Posterior vena cava (tissue), 2 donors: ENCODE data around the gene TUBB4B. TPM values are rescaled to one million over a fixed set of nuclear protein-coding genes. Genes with fewer than 3 reads are reported as not detected.
"Not testable (repeated sequence)": the region's sequence is repeated elsewhere in the genome, so short reads cannot be mapped to it uniquely, and the experiment has no call there.

Experiments used
- DNase-seq: peaks from one replicate; pipeline ENCODE4 v3.0.0-alpha.2; 2020; ENCODE audit warnings: low spot score
- intact Hi-C, 2 donors: fragments of 100-400 bp; cut with DNase I; formaldehyde crosslinking; loops; one replicate each; pipeline versions ENCODE4 v1.14.1 to v1.14.2; 2022 to 2023
- total RNA-seq, 2 donors: library from RNA; stranded (reverse); fragmentation: NEBNext Ultra II Directional; extraction: Animal tissue kit (Norgen Biotek cat#: 25700); gene quantifications; one replicate each; pipeline ENCODE4 v1.2.1, GENCODE V29; 2021
- donor health status: DM: yes; HTN: yes; CAD: no.
- donor health status: DM: yes; HTN: yes; CAD: no.

Gene TUBB4B
- total RNA-seq, 2 donors from 2014 or later: 178 to 185 TPM

- DNase-seq: no peak
- intact Hi-C loops: no loop called here
These were observed 3.7 kb downstream of the TUBB4B start for GRCh38 chr9:137244486-137245449.

DNA sequence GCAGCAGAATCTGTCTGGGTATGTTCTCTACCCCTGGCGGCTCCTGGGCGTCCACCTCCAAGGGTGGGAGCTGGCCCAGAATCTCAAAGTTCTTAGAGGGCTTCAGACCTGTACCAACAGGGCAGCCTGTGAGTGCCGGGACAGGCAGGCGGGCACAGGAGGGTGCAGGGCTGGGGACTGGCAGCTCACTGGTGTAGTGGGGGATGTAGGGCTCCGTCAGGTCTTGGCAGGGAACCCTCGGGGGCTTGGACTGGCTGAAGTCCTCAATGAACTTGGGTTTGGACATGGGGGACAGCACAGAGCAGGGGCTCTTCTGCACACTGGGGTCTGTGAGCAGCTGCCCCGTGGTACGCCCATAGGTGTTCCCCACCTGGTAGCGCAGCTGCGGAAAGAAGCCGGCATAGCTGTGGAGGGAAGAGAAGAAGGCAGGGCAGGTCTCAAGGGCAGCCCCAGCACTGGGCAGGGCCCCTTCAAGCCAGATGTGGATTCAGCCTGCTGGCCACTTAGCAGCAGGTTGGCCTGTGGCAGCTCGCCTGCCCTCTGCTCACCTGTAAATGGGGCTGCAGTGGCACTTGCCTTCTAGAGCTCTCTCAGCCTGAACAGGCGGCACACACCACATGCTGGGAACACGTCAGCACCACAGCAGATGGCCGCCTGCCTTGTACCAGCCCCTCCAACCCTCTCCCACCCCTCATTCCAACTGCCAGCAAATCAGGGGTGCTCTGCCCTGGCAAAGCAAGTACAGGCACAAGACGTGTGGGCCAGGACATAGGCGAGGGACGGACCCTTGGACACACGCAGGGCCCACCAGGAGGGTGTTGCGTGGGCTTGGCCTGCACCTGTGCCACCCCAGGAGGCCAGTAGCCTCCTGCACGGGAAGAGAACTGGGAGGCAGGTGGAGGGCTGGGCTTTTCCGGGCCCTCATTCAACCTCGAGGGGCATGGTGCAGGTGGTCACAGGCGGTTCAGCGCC, 4.6 kb downstream of the TUBB4B start:
- intact Hi-C loops: no loop called here
- no peak for DNase-seq

GRCh38 chr9:137247135-137247915, 6.2 kb downstream of the TUBB4B start:
- intact Hi-C loops: no loop called here
- DNase-seq: no peak

GRCh38 chr9:137247916-137248175, 6.8 kb downstream of the TUBB4B start:
- no peak for DNase-seq
- intact Hi-C loops: no loop called here

- intact Hi-C loops: no loop called here
- DNase-seq: no peak
These were observed 9.5 kb downstream of the TUBB4B start for GRCh38 chr9:137250329-137251193.

DNA sequence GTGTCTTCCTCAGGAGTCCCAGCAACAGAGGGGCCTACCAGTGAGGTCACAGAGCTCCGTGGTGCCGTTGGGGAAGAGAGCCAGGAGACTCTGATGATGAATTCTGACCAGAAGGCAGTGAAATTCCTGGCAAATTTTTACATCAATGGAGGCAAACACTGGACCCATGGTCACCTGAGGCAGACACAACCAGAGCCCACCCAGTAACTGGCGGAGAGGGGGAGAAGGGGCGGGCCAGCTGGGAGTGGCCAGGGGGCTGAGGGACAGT, 10.0 kb downstream of the TUBB4B start, which contains the start of gene STPG3:
TSS of gene STPG3 (plus strand) at position 93 of the 268 bp plus-strand sequence. CDS start at position 94, 1 bp downstream.
- DNase-seq: no peak
- intact Hi-C loops: no loop called here

DNA sequence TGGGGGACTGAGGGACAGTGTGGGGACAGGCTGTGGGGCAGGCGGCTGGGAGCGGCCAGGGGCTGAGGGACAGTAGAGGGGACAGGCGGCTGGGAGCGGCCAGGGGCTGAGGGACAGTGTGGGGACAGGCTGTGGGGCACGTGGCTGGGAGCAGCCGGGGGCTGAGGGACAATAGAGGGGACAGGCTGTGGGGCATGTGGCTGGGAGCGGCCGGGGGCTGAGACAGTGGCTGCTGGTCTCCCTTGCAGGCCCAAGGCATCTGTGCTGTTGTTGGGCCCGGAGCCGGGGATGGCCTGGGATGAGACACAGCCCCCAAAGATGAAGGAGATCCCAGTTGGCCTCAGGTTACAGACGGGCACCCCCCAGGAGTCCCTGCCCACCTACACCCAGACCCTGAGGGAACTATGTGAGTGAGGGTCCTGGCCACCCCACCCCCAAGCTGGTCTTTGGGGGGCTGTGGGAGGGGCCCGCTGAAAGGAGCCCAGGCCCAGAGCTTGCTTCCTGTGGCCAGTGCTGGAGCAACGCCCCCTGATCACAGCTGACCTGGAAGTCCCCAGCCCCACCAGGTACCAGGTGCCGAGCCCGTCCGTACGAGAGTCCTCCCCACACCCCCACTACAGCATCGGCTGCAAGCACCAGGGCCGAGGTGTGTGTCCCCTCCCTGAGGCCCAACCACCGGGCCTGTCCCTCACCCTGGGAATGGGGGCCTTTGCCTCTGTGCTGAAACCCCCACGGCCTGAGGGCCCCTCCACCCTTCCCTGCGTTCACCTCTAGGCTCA, 10.6 kb downstream of the TUBB4B start:
- no peak for DNase-seq
- intact Hi-C loops: no loop called here

GRCh38 chr9:137252555-137253506, 11.7 kb downstream of the TUBB4B start:
- intact Hi-C loops: no loop called here
- DNase-seq: no peak

GRCh38 chr9:137253717-137254623, 12.9 kb downstream of the TUBB4B start:
- intact Hi-C loops: no loop called here
- DNase-seq: no peak

DNA sequence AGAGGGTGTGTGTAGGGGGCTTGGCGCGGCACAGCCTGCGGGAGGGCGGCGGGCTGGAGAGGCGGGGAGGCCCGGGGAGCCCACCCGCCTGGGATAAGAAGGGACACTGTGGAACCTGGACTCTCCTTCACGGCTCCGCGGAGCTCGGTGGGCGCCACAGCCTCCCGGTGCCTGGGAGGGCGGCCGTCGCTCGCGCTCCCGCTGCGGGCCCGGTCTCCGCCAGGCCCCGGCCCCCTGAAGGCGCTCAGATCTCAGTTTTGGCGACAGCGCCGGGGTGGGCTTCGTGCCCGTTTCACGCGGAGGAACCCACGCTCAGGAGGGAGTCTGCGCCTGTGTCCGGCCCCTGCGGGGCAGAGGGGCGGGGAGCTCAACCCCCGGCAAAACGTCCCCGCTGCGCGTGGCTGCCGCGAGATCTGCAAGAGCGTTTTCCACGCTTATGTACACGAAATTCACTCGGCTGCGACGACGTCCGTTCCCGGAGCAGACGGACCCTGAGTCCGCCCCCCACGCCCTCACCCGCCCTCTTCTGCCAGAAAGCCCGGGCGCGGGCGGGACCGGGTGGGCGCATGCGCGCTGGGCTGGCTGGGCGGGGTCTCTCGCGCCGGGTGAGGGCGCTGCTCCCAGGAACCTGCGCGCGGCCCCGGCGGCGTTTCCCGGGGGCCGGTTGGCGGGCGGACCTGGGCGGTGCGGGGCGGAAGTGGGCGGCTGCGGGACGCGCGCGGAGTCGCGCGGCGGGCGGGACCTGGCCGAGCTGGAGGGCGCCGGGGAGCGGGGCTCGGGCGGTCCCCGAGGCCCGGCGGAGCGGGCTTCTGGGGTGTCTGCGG, 13.7 kb downstream of the TUBB4B start, which contains the start of gene NELFB:
TSS of gene NELFB (plus strand) at position 704 of the 824 bp plus-strand sequence.
- intact Hi-C loops: no loop called here
- peak; percentile 98 for DNase-seq

DNA sequence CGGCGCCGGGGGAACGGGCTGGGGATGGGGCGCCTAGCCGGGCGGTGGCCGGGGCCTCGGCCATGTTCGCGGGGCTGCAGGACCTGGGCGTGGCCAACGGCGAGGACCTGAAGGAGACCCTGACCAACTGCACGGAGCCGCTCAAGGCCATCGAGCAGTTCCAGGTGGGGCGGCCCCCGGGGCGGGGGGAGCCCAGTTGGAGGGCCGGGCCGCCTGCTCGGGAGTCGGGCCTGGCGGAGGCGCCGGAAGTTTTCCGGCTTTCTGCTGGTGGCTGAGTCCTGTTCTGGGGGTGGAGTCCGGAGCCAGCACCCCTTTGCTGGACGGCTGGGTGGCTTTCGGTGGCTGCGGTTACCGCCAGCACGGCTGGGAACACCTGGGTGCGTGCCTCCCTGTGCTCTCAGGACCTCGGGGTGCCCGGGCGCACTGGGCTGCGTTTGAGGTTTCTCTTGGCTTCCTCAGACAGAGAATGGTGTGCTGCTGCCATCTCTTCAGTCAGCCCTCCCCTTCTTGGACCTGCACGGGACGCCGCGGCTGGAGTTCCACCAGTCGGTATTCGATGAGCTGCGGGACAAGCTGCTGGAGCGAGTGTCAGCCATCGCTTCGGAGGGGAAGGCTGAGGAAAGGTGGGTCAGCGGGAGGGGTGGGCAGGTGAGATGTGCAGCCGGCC, 14.5 kb downstream of the TUBB4B start:
- intact Hi-C loops: no loop called here
- DNase-seq: no peak

DNA sequence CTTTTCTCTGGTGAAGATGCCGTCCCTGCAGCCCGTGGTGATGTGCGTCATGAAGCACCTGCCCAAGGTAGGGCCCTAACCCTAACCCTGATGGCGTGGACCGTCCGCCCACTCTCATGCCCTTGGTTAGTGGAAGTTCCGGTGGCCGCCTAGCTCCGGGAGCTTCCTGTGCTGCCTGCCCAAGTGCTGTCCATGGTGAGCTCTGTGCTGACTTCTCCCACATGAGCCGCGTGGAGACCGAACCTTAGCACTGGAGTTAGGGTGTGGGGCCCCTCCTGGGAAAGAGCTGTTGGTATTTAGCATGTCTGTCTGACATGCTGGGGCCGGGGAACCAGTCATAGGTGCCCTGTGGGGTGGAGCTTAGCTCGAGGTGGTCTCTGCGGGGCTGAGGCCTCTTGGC, 15.3 kb downstream of the TUBB4B start:
- intact Hi-C loops: no loop called here
- no peak for DNase-seq

GRCh38 chr9:137256856-137257255, 15.8 kb downstream of the TUBB4B start:
- intact Hi-C loops: loop anchor here in 1 of 2 donors (1.0 kb wide), 1 partner anchor 28 kb away; no protein-coding TSS in a partner anchor
- DNase-seq: no peak

GRCh38 chr9:137262173-137262908, 21.3 kb downstream of the TUBB4B start:
- DNase-seq, intact Hi-C loops: not testable (repeated sequence)
